GM18858 (cell line): Measurements from ENCODE around the gene CPVL.

ENCODE experiments used
- ATAC-seq: cut with Tn5 transposase; IDR thresholded peaks from one replicate; pipeline ENCODE4 v1.9.1; 2021; ENCODE audit not compliant: unreplicated experiment

The CPVL gene

GRCh38 chr7:29007127-29007526 is 139.2 kb downstream of the CPVL start:
- no peak for ATAC-seq

- no peak for ATAC-seq
Observed at GRCh38 chr7:29005829-29006228, 140.5 kb downstream of the CPVL start.

- ATAC-seq, result no peak
Observed at GRCh38 chr7:29005406-29005805, 140.9 kb downstream of the CPVL start.

- no peak for ATAC-seq
Observed at GRCh38 chr7:29003703-29004102, 142.6 kb downstream of the CPVL start.

GRCh38 chr7:29000717-29001076 is 145.6 kb downstream of the CPVL start:
- no peak for ATAC-seq

- ATAC-seq, result no peak
Observed at GRCh38 chr7:28999895-29000716, 146.2 kb downstream of the CPVL start.

GRCh38 chr7:28999427-28999826 is 146.9 kb downstream of the CPVL start:
- no peak for ATAC-seq

- no peak for ATAC-seq
Observed at GRCh38 chr7:28998105-28998504, 148.2 kb downstream of the CPVL start.

GRCh38 chr7:28996836-28997235 is 149.5 kb downstream of the CPVL start:
- ATAC-seq, result no peak

GRCh38 chr7:28993371-28993770 is 153.0 kb downstream of the CPVL start:
- no peak for ATAC-seq

- ATAC-seq, result no peak
Observed at GRCh38 chr7:28992798-28993197, 153.5 kb downstream of the CPVL start.

GRCh38 chr7:28990200-28990960 is 156.0 kb downstream of the CPVL start:
- no peak for ATAC-seq

GRCh38 chr7:28989211-28989980 is 156.9 kb downstream of the CPVL start:
- ATAC-seq, result no peak

- no peak for ATAC-seq
Observed at GRCh38 chr7:28988810-28989209, 157.5 kb downstream of the CPVL start.

GRCh38 chr7:28988091-28988490 is 158.2 kb downstream of the CPVL start:
- no peak for ATAC-seq

- ATAC-seq, result no peak
Observed at GRCh38 chr7:28986765-28987110, 159.6 kb downstream of the CPVL start.

- no peak for ATAC-seq
Observed at GRCh38 chr7:28986028-28986764, 160.1 kb downstream of the CPVL start.

GRCh38 chr7:28984631-28985030 is 161.7 kb downstream of the CPVL start:
- no peak for ATAC-seq

- ATAC-seq, result no peak
Observed at GRCh38 chr7:28984217-28984616, 162.1 kb downstream of the CPVL start.

- ATAC-seq, result no peak
Observed at GRCh38 chr7:28983396-28984190, 162.7 kb downstream of the CPVL start.
